OCI-LY3 (cell line): ENCODE measurements around the gene NDUFAF3.

Experiments used
- H2AFZ ChIP-seq: fragments of 200-600, 300-600 bp; shearing (Covaris generic); 2 replicates; pipeline ENCODE4 v1.6.0; 2014; ENCODE audit warnings: antibody characterized with exemption, low read depth, low read length
- H3K27ac ChIP-seq: fragments of 200-600, 300-600 bp; sonication (generic); 2 replicates; pipeline ENCODE4 v1.5.1; 2014; ENCODE audit warnings: mild to moderate bottlenecking, low read length, moderate library complexity, mixed read lengths
- H3K27me3 ChIP-seq: fragments of 200-600, 300-600 bp; sonication (generic); 2 replicates; pipeline ENCODE4 v1.6.1; 2014; ENCODE audit warnings: low read depth, low read length, mixed read lengths
- H3K36me3 ChIP-seq: fragments of 200-600, 300-600 bp; sonication (generic); replicated peaks from 2 replicates; pipeline ENCODE3; 2014; ENCODE audit warnings: low read depth, low read length, mixed read lengths
- H3K4me1 ChIP-seq: fragments of 300-600, 200-600 bp; sonication (generic); 2 replicates; pipeline ENCODE4 v1.6.1; 2014; ENCODE audit warnings: low read length, mixed read lengths
- H3K4me2 ChIP-seq: fragments of 200-600, 300-600 bp; sonication (generic); 2 replicates; pipeline ENCODE4 v1.6.1; 2014; ENCODE audit warnings: low read length, mixed read lengths
- H3K4me3 ChIP-seq: fragments of 300-600, 200-600 bp; sonication (generic); 2 replicates; pipeline ENCODE4 v1.5.1; 2014; ENCODE audit warnings: antibody characterized with exemption, mild to moderate bottlenecking, low read length, moderate library complexity
- H3K79me2 ChIP-seq: fragments of 300-600, 200-600 bp; shearing (Covaris generic); 2 replicates; pipeline ENCODE4 v1.6.1; 2014; ENCODE audit warnings: mild to moderate bottlenecking, low read length, mixed read lengths
- H3K9ac ChIP-seq: fragments of 300-600, 200-600 bp; shearing (Covaris generic); 2 replicates; pipeline ENCODE4 v1.6.0; 2014; ENCODE audit warnings: mild to moderate bottlenecking, low read length, moderate library complexity
- H3K9me3 ChIP-seq: fragments of 200-600, 300-600 bp; shearing (Covaris generic); 2 replicates; pipeline ENCODE4 v1.6.1; 2014; ENCODE audit warnings: low read length, mixed read lengths; ENCODE audit not compliant: insufficient read depth
- H4K20me1 ChIP-seq: fragments of 200-600, 300-600 bp; sonication (generic); 2 replicates; pipeline ENCODE4 v1.6.1; 2016; ENCODE audit warnings: low read length, mixed read lengths; ENCODE audit not compliant: insufficient read depth
- EZH2phosphoT487 ChIP-seq: fragments of 200-600 bp; shearing (Covaris generic); IDR thresholded peaks from 2 replicates; pipeline ENCODE4 v1.6.1; 2018; ENCODE audit warnings: antibody characterized with exemption, mixed run types, low read depth
- TF ChIP-seq, protein P1 (sequence below): fragments of 200-600, 300-600 bp; sonication (generic); IDR thresholded peaks from 2 replicates; pipeline ENCODE4 v1.5.1; 2014; ENCODE audit warnings: antibody characterized with exemption, low read length, low read depth

NDUFAF3 gene

DNA sequence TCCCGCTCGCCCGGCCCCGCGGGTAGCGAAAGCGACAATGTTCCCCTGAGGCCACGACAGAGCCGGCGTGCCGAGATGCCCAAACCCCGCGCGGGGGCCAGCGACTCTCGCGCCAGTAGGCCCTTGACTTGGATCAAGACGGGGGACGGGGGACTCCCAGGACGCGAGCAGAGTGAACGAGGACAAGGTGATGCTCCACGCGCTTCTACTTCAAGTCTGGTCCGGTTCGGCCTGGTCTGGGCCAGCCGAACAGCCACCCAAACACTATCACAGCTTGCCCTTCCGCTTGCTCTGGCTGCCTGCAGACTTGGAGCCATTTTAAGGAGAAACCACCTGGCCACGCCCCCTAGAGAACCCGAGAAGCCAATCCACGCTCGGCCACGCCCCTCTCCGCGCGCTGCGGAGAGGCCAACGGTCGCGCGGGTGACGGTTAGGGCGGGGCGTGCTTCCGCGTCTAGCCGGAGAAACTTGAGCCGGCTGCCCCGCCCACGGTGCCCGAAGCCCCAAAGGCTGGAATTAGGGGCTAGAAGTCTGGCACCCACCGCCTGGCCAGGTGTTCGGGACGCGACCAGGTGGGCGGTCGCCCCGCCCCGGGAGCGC, 608 bp upstream of the NDUFAF3 start:
- Histone ChIP-seq H3K4me2 (peak overlapping the region; percentile 79), H3K9ac (peak overlapping the region; percentile 98), H3K4me1 (peaks cover 23% of the 10 kb centered on the region), H3K9me3 (no peaks in the 10 kb centered on the region), H4K20me1 (peaks cover 4% of the 10 kb centered on the region; the same call in 1 of the 2 replicates), H3K27me3 (no peaks in the 10 kb centered on the region), H3K27ac (peak overlapping the region; percentile 88), H2AFZ (peak overlapping the region; percentile 56; the same call in 1 of the 2 replicates), H3K4me3 (peak overlapping the region; percentile 88), H3K79me2 (peaks cover 66% of the 10 kb centered on the region), H3K36me3 (peaks cover 41% of the 10 kb centered on the region)
- TF ChIP-seq, protein P1, sequence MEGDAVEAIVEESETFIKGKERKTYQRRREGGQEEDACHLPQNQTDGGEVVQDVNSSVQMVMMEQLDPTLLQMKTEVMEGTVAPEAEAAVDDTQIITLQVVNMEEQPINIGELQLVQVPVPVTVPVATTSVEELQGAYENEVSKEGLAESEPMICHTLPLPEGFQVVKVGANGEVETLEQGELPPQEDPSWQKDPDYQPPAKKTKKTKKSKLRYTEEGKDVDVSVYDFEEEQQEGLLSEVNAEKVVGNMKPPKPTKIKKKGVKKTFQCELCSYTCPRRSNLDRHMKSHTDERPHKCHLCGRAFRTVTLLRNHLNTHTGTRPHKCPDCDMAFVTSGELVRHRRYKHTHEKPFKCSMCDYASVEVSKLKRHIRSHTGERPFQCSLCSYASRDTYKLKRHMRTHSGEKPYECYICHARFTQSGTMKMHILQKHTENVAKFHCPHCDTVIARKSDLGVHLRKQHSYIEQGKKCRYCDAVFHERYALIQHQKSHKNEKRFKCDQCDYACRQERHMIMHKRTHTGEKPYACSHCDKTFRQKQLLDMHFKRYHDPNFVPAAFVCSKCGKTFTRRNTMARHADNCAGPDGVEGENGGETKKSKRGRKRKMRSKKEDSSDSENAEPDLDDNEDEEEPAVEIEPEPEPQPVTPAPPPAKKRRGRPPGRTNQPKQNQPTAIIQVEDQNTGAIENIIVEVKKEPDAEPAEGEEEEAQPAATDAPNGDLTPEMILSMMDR, result no peak
- TF ChIP-seq EZH2phosphoT487, result no peak

DNA sequence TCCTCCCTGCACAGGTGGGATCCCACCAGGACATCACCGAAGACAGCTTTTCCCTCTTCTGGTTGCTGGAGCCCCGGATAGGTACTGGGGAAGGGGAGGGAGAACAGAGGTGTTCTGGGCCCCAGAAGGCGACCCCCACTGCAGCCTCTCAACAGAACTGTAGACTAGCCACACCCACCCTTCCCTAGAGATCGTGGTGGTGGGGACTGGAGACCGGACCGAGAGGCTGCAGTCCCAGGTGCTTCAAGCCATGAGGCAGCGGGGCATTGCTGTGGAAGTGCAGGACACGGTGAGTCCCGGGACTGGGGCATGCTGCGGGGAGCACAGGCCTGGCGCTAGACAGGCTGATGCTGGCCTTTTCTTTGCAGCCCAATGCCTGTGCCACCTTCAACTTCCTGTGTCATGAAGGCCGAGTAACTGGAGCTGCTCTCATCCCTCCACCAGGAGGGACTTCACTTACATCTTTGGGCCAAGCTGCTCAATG, 809 bp downstream of the NDUFAF3 start:
- Histone ChIP-seq H2AFZ (no peak overlapping the region), H4K20me1 (peaks cover 4% of the 10 kb centered on the region; the same call in 1 of the 2 replicates)

GRCh38 chr3:49023775-49024174, 1.9 kb downstream of the NDUFAF3 start:
- Histone ChIP-seq H3K9me3 (no peaks in the 10 kb centered on the region), H2AFZ (no peak overlapping the region), H3K9ac (no peak overlapping the region), H3K36me3 (peaks cover 62% of the 10 kb centered on the region), H3K4me1 (peaks cover 30% of the 10 kb centered on the region), H3K4me3 (no peak overlapping the region), H3K27ac (no peak overlapping the region), H4K20me1 (peaks cover 4% of the 10 kb centered on the region; the same call in 1 of the 2 replicates), H3K27me3 (no peaks in the 10 kb centered on the region), H3K79me2 (peaks cover 91% of the 10 kb centered on the region), H3K4me2 (no peak overlapping the region)
- no peak for TF ChIP-seq EZH2phosphoT487
- TF ChIP-seq, protein P1, result no peak

More for the DNA sequence above, 809 bp downstream of the NDUFAF3 start:
- H3K4me1 ChIP-seq, result peaks cover 22% of the 10 kb centered on the region
- H3K9me3 ChIP-seq, result no peaks in the 10 kb centered on the region
- H3K27me3 ChIP-seq, result no peaks in the 10 kb centered on the region
- TF ChIP-seq EZH2phosphoT487, result no peak
- TF ChIP-seq, protein P1, result no peak
- H3K9ac ChIP-seq, result peak overlapping the region; percentile 98
- H3K27ac ChIP-seq, result peak overlapping the region; percentile 88
- H3K4me2 ChIP-seq, result peak overlapping the region; percentile 95
- H3K36me3 ChIP-seq, result peaks cover 52% of the 10 kb centered on the region
- H3K4me3 ChIP-seq, result peak overlapping the region; percentile 88
- H3K79me2 ChIP-seq, result peaks cover 81% of the 10 kb centered on the region

- H3K36me3 ChIP-seq, result peaks cover 62% of the 10 kb centered on the region
- no peak overlapping the region for H3K4me2 ChIP-seq
- H4K20me1 ChIP-seq, result peaks cover 4% of the 10 kb centered on the region; the same call in 1 of the 2 replicates
- H3K27ac ChIP-seq, result no peak overlapping the region
- no peak overlapping the region for H3K9ac ChIP-seq
- H3K9me3 ChIP-seq, result no peaks in the 10 kb centered on the region
- peaks cover 91% of the 10 kb centered on the region for H3K79me2 ChIP-seq
- H2AFZ ChIP-seq, result no peak overlapping the region
- H3K4me3 ChIP-seq, result no peak overlapping the region
- no peaks in the 10 kb centered on the region for H3K27me3 ChIP-seq
- H3K4me1 ChIP-seq, result peaks cover 28% of the 10 kb centered on the region
- TF ChIP-seq EZH2phosphoT487, result no peak
- TF ChIP-seq, protein P1, result no peak
Measured at GRCh38 chr3:49024449-49024848, 2.5 kb downstream of the NDUFAF3 start.
